HEK293T (cell line): ENCODE data around the gene PIK3R4.

Experiments
- ARNT ChIP-seq: fragments of 450-650 bp; IDR thresholded peaks from 2 replicates; pipeline ENCODE4 v1.6.1; 2017; ENCODE audit warnings: mild to moderate bottlenecking
- BHLHE40 ChIP-seq: fragments of 450-650 bp; IDR thresholded peaks from 2 replicates; pipeline ENCODE4 v1.6.1; 2016; ENCODE audit warnings: mild to moderate bottlenecking, moderate library complexity, borderline replicate concordance
- CTBP1 ChIP-seq: fragments of 450-650 bp; IDR thresholded peaks from 2 replicates; pipeline ENCODE4 v1.6.1; 2016; ENCODE audit warnings: borderline replicate concordance
- FOXK2 ChIP-seq: fragments of 450-650 bp; IDR thresholded peaks from 2 replicates; pipeline ENCODE4 v1.6.1; 2016; ENCODE audit warnings: mild to moderate bottlenecking
- L3MBTL2 ChIP-seq: fragments of 450-650 bp; conservative IDR thresholded peaks from 2 replicates; pipeline ENCODE4 v1.6.1; 2016; ENCODE audit warnings: mild to moderate bottlenecking
- NFRKB ChIP-seq: fragments of 450-650 bp; IDR thresholded peaks from 2 replicates; pipeline ENCODE4 v1.6.1; 2016; ENCODE audit warnings: mild to moderate bottlenecking, moderate library complexity
- SP1 ChIP-seq: fragments of 450-650 bp; IDR thresholded peaks from 2 replicates; pipeline ENCODE4 v1.6.1; 2017
- SUZ12 ChIP-seq: fragments of 450-650 bp; IDR thresholded peaks from 2 replicates; pipeline ENCODE4 v1.6.1; 2016; ENCODE audit warnings: mild to moderate bottlenecking
- TARDBP ChIP-seq: fragments of 450-650 bp; IDR thresholded peaks from 2 replicates; pipeline ENCODE4 v1.6.1; 2016
- ZNF384 ChIP-seq: fragments of 450-650 bp; IDR thresholded peaks from 2 replicates; pipeline ENCODE4 v1.6.1; 2016

GRCh38 chr3:130779486-130779885 is 32.9 kb upstream of the PIK3R4 start:
- TF ChIP-seq NFRKB (no peak), FOXK2 (no peak), SP1 (no peak), ZNF384 (no peak), BHLHE40 (no peak), SUZ12 (no peak), TARDBP (no peak), L3MBTL2 (no peak), ARNT (no peak), CTBP1 (no peak)
